Measurements from ENCODE around the gene RB1. TPM values are rescaled to one million over a fixed set of nuclear protein-coding genes. Genes with fewer than 3 reads are reported as not detected.

RB1 gene
- total and polyA plus RNA-seq, 8 donors: 9.3 to 53.6 (median 20.6) TPM

- DNase-seq: no peak
- no peaks in the 10 kb centered on the region for H3K9me3 ChIP-seq
- H3K27me3 ChIP-seq: no peaks in the 10 kb centered on the region
- no peak overlapping the region for H3K4me3 ChIP-seq
- peaks cover 2 to 63% (median 52%) of the 10 kb centered on the region in 4 donors for H3K36me3 ChIP-seq
- intact Hi-C loops (cut with DNase I; ENCODE audit: low total_unique reads): no loop called here
- H3K27ac ChIP-seq: no peak overlapping the region
- TF ChIP-seq CTCF (IDR thresholded peaks at IDR 0.05): no peak
- TF ChIP-seq POLR2AphosphoS5 (IDR thresholded peaks at IDR 0.05): no peak
- no peak for TF ChIP-seq POLR2A (IDR thresholded peaks at IDR 0.05)
- no peak for TF ChIP-seq EP300 (IDR thresholded peaks at IDR 0.05)
- no peaks in the 10 kb centered on the region for H3K4me1 ChIP-seq
These were observed 77.0 kb downstream of the RB1 start for GRCh38 chr13:48380581-48380980.

- no peaks in the 10 kb centered on the region for H3K27me3 ChIP-seq
- intact Hi-C loops (cut with DNase I; ENCODE audit: low total_unique reads): no loop called here
- H3K4me3 ChIP-seq: no peak overlapping the region
- H3K4me1 ChIP-seq: no peaks in the 10 kb centered on the region
- 94 to 97% (median 96%) methylated on average over 2 of the region's 2 CpGs for WGBS, 5 donors
- H3K36me3 ChIP-seq: peaks cover 2 to 44% (median 33%) of the 10 kb centered on the region in 4 donors
- DNase-seq: no peak
- no peak for TF ChIP-seq POLR2A (IDR thresholded peaks at IDR 0.05)
- TF ChIP-seq EP300 (IDR thresholded peaks at IDR 0.05): no peak
- TF ChIP-seq POLR2AphosphoS5 (IDR thresholded peaks at IDR 0.05): no peak
- TF ChIP-seq CTCF (IDR thresholded peaks at IDR 0.05): no peak
- H3K27ac ChIP-seq: no peak overlapping the region
- H3K9me3 ChIP-seq: no peaks in the 10 kb centered on the region
These were observed 79.8 kb downstream of the RB1 start for GRCh38 chr13:48383384-48383783.

- WGBS, 5 donors: 93 to 96% (median 94%) methylated on average over 8 of the region's 8 CpGs
- intact Hi-C loops (cut with DNase I; ENCODE audit: low total_unique reads): no loop called here
These were observed 83.3 kb downstream of the RB1 start for GRCh38 chr13:48386816-48387215.

GRCh38 chr13:48391257-48391656 is 87.7 kb downstream of the RB1 start:
- intact Hi-C loops (cut with DNase I; ENCODE audit: low total_unique reads): no loop called here
- DNase-seq: no peak
- Histone ChIP-seq H3K36me3 (peaks cover 0 to 45% (median 36%) of the 10 kb centered on the region in 4 donors), H3K27ac (no peak overlapping the region), H3K4me3 (no peak overlapping the region), H3K9me3 (peaks cover 0 to 11% (median 7%) of the 10 kb centered on the region in 4 donors), H3K27me3 (no peaks in the 10 kb centered on the region), H3K4me1 (no peaks in the 10 kb centered on the region)
- no peak for TF ChIP-seq EP300 (IDR thresholded peaks at IDR 0.05)
- no peak for TF ChIP-seq POLR2AphosphoS5 (IDR thresholded peaks at IDR 0.05)
- no peak for TF ChIP-seq POLR2A (IDR thresholded peaks at IDR 0.05)
- no peak for TF ChIP-seq CTCF (IDR thresholded peaks at IDR 0.05)
- WGBS, 5 donors: 95 to 99% (median 97%) methylated on average over 3 of the region's 3 CpGs

More at GRCh38 chr13:48386816-48387215, 83.3 kb downstream of the RB1 start:
- H3K36me3 ChIP-seq: peaks cover 0 to 30% (median 20%) of the 10 kb centered on the region in 4 donors
- H3K27ac ChIP-seq: no peak overlapping the region
- no peaks in the 10 kb centered on the region for H3K27me3 ChIP-seq
- DNase-seq: no peak
- no peaks in the 10 kb centered on the region for H3K4me1 ChIP-seq
- H3K4me3 ChIP-seq: no peak overlapping the region
- H3K9me3 ChIP-seq: peaks cover 0 to 7% (median 5%) of the 10 kb centered on the region in 4 donors
- TF ChIP-seq CTCF (IDR thresholded peaks at IDR 0.05) (no peak), EP300 (IDR thresholded peaks at IDR 0.05) (no peak), POLR2A (IDR thresholded peaks at IDR 0.05) (no peak), POLR2AphosphoS5 (IDR thresholded peaks at IDR 0.05) (no peak)
